Body of pancreas (tissue), 4 donors: ENCODE measurements around the gene RELN. TPM values are rescaled to one million over a fixed set of nuclear protein-coding genes. Genes with fewer than 3 reads are reported as not detected.

Source experiments
- ATAC-seq: fragments of 150-250 bp; one replicate; pipeline ENCODE4 v1.9.1; 2016
- DNase-seq, 4 donors: peaks; one replicate each; pipeline ENCODE4 v3.0.0-alpha.2; 2019
- H3K27ac ChIP-seq, 4 donors: fragments of 200-600 bp; sonication (generic); 1 replicate in 3 of 4; 2 replicates in 1 of 4; pipeline versions ENCODE4 v1.5.1 to v1.6.1; 2016 to 2019; ENCODE audit warnings: mild to moderate bottlenecking in 1 of 4, mixed read lengths in 1 of 4, moderate library complexity in 1 of 4
- H3K27me3 ChIP-seq, 2 donors: fragments of 200-600 bp; sonication (generic); one replicate each; pipeline ENCODE4 v1.6.0; 2016; ENCODE audit warnings: mild to moderate bottlenecking in 1 of 2
- H3K36me3 ChIP-seq, 2 donors: fragments of 200-600 bp; sonication (generic); replicated peaks in 1 of 2; 2 replicates each; pipeline ENCODE4 v1.5.1; 2016; ENCODE audit warnings: low read depth in 2 of 2; ENCODE audit not compliant: insufficient read depth in 1 of 2
- H3K4me1 ChIP-seq: fragments of 200-600 bp; sonication (generic); one replicate; pipeline ENCODE4 v1.6.0; 2016
- H3K4me3 ChIP-seq, 2 donors: fragments of 200-600 bp; sonication (generic); 1 replicate in 1 of 2; 2 replicates in 1 of 2; pipeline ENCODE4 v1.5.1; 2016 to 2019
- H3K9me3 ChIP-seq, 3 donors: fragments of 200-600 bp; sonication (generic); 1 replicate in 2 of 3; 2 replicates in 1 of 3; pipeline ENCODE4 v1.5.1; 2016
- CTCF ChIP-seq, 7 experiments: fragments of 450-650 bp in 4 of 7; fragments of 200-600 bp in 3 of 7; sonication (generic) in 3 of 7; IDR thresholded peaks; one replicate each; pipeline ENCODE4 v1.5.1; 2016 to 2019; ENCODE audit warnings: antibody characterized with exemption in 7 of 7
- POLR2A ChIP-seq, 3 donors: fragments of 450-650 bp; IDR thresholded peaks; one replicate each; pipeline ENCODE4 v1.6.1; 2016; ENCODE audit warnings: antibody characterized with exemption in 3 of 3, mild to moderate bottlenecking in 2 of 3
- WGBS, 2 donors: methylation state at CpG; one replicate each; pipeline ENCODE4 v1.1.5; 2017; 5-methylcytosine and 5-hydroxymethylcytosine counted together
- intact Hi-C: fragments of 100-400 bp; cut with DNase I; formaldehyde crosslinking; loops from one replicate; pipeline ENCODE4 v1.15.1; 2023
- total RNA-seq, 2 donors: library from RNA; depleted of rRNA; stranded (reverse); fragments of >200 nt; gene quantifications; one replicate each; pipeline ENCODE4 v1.1.0, GENCODE V29; 2016

RELN gene
- total RNA-seq, 2 donors from 2014 or later, result 0.33 to 3.9 TPM

- intact Hi-C loops, result no loop called here
- TF ChIP-seq CTCF (IDR thresholded peaks at IDR 0.05), result no peak
- no peak for TF ChIP-seq POLR2A (IDR thresholded peaks at IDR 0.05)
- ATAC-seq, result no peak
- no peaks in the 10 kb centered on the region for H3K36me3 ChIP-seq
- no peak overlapping the region for H3K27ac ChIP-seq
- no peaks in the 10 kb centered on the region for H3K4me1 ChIP-seq
- no peak overlapping the region for H3K4me3 ChIP-seq
- H3K9me3 ChIP-seq, result no peaks in the 10 kb centered on the region
- DNase-seq, result no peak
- H3K27me3 ChIP-seq, result no peaks in the 10 kb centered on the region
- WGBS, 2 donors, result 78 to 84% methylated on average over 8 of the region's 8 CpGs
These were observed 224.6 kb downstream of the RELN start for GRCh38 chr7:103764901-103765300.

- H3K36me3 ChIP-seq, result no peaks in the 10 kb centered on the region
- TF ChIP-seq CTCF (IDR thresholded peaks at IDR 0.05) (no peak), POLR2A (IDR thresholded peaks at IDR 0.05) (no peak)
- no peaks in the 10 kb centered on the region for H3K9me3 ChIP-seq
- no peaks in the 10 kb centered on the region for H3K27me3 ChIP-seq
- no peak for DNase-seq
- H3K4me3 ChIP-seq, result no peak overlapping the region
- H3K27ac ChIP-seq, result no peak overlapping the region
- H3K4me1 ChIP-seq, result no peaks in the 10 kb centered on the region
- no peak for ATAC-seq
- intact Hi-C loops, result no loop called here
- 39 to 41% methylated on average over 1 of the region's 1 CpG for WGBS, 2 donors
These were observed 226.6 kb downstream of the RELN start for GRCh38 chr7:103762877-103763276.

- Histone ChIP-seq H3K27ac (no peak overlapping the region), H3K27me3 (no peaks in the 10 kb centered on the region), H3K36me3 (no peaks in the 10 kb centered on the region), H3K4me1 (no peaks in the 10 kb centered on the region), H3K4me3 (no peak overlapping the region), H3K9me3 (no peaks in the 10 kb centered on the region)
- ATAC-seq (no peak), DNase-seq (no peak)
- TF ChIP-seq CTCF (IDR thresholded peaks at IDR 0.05) (no peak), POLR2A (IDR thresholded peaks at IDR 0.05) (no peak)
- intact Hi-C loops, result no loop called here
- 59 to 62% methylated on average over 3 of the region's 3 CpGs for WGBS, 2 donors
These were observed 227.2 kb downstream of the RELN start for GRCh38 chr7:103762065-103762760.

- TF ChIP-seq POLR2A (IDR thresholded peaks at IDR 0.05), result no peak
- no peak for TF ChIP-seq CTCF (IDR thresholded peaks at IDR 0.05)
- WGBS, 2 donors, result 44 to 52% methylated on average over 2 of the region's 2 CpGs
- H3K36me3 ChIP-seq, result no peaks in the 10 kb centered on the region
- intact Hi-C loops, result no loop called here
- no peak overlapping the region for H3K4me3 ChIP-seq
- H3K27ac ChIP-seq, result no peak overlapping the region
- H3K4me1 ChIP-seq, result no peaks in the 10 kb centered on the region
- H3K27me3 ChIP-seq, result no peaks in the 10 kb centered on the region
- no peak for ATAC-seq
- no peak for DNase-seq
- H3K9me3 ChIP-seq, result no peaks in the 10 kb centered on the region
These were observed 236.5 kb downstream of the RELN start for GRCh38 chr7:103752995-103753394.

- no peak for TF ChIP-seq CTCF (IDR thresholded peaks at IDR 0.05)
- no peak for TF ChIP-seq POLR2A (IDR thresholded peaks at IDR 0.05)
- Histone ChIP-seq H3K27me3 (no peaks in the 10 kb centered on the region), H3K4me3 (no peak overlapping the region), H3K27ac (no peak overlapping the region), H3K4me1 (no peaks in the 10 kb centered on the region), H3K9me3 (no peaks in the 10 kb centered on the region), H3K36me3 (no peaks in the 10 kb centered on the region)
- DNase-seq (no peak), ATAC-seq (no peak)
- WGBS, 2 donors, result 76 to 88% methylated on average over 8 of the region's 8 CpGs
- intact Hi-C loops, result no loop called here
These were observed 238.1 kb downstream of the RELN start for GRCh38 chr7:103751311-103751880.
